K562 (cell line): ENCODE data around the gene DNAJC30. TPM values are rescaled to one million over a fixed set of nuclear protein-coding genes. Genes with fewer than 3 reads are reported as not detected.
"Not testable (repeated sequence)": the region's sequence is repeated elsewhere in the genome, so short reads cannot be mapped to it uniquely, and the experiment has no call there.

Source experiments
- ATAC-seq: fragments of 200-7000 bp; cut with Tn5 transposase; 3 replicates; pipeline ENCODE4 v1.9.1; 2020; ENCODE audit warnings: moderate library complexity
- BruUV-seq: library from RNA; stranded (reverse); fragments of 400-500 nt; replicated peaks from 2 replicates; lab custom pipeline; 2021; lab: Mats Ljungman, UMichigan
- CTCF ChIA-PET: fragments of 300-600 bp; formaldehyde crosslinking; extraction: SDS; loops from one replicate; lab custom pipeline; 2021; ENCODE audit warnings: low intra/inter-chr PET ratio; lab: Yijun Ruan, JAX
- POLR2A ChIA-PET: fragments of 300-600, 350-650 bp; sonication (Branson Sonifier 250); formaldehyde crosslinking; extraction: SDS; loops from one replicate; lab custom pipeline; 2021; ENCODE audit warnings: antibody characterized with exemption, inconsistent platforms; lab: Yijun Ruan, JAX
- DNase-seq, 4 experiments: peaks; one replicate each; pipeline versions ENCODE4 v3.0.0 to v3.0.0-alpha.2; 2011 to 2018; ENCODE audit warnings: low spot score in 3 of 4, mixed read lengths in 3 of 4; ENCODE audit errors: extremely low read depth in 1 of 4
- FAIRE-seq: peaks from 2 replicates; lab custom pipeline; 2011; peaks lifted over from hg19 to GRCh38; lab: Jason Lieb, UNC
- H2AFZ ChIP-seq: 2 replicates; pipeline ENCODE4 v1.6.0; 2011; ENCODE audit warnings: low read depth, low read length, control low read depth, inconsistent platforms
- H3K27ac ChIP-seq: fragments of 200-600 bp; 3 replicates; pipeline ENCODE4 v1.8.0; 2011; ENCODE audit warnings: low read depth, mild to moderate bottlenecking, control low read depth, inconsistent platforms, low read length, moderate library complexity, mixed read lengths; ENCODE audit errors: extremely low read depth
- H3K27me3 ChIP-seq, 2 experiments: fragments of 300-600 bp in 1 of 2; 2 replicates in 1 of 2; 3 replicates in 1 of 2; pipeline versions ENCODE4 v1.6.0 to v1.8.0; 2011; ENCODE audit warnings: inconsistent platforms in 2 of 2, low read length in 2 of 2, mild to moderate bottlenecking in 1 of 2, mixed read lengths in 1 of 2, moderate library complexity in 1 of 2; ENCODE audit not compliant: control insufficient read depth in 2 of 2, insufficient read depth in 2 of 2
- H3K36me3 ChIP-seq: fragments of 300-600 bp; 3 replicates; pipeline ENCODE4 v1.8.0; 2011; ENCODE audit warnings: mild to moderate bottlenecking, low read length, inconsistent platforms; ENCODE audit not compliant: control insufficient read depth, insufficient read depth
- H3K4me1 ChIP-seq, 2 experiments: fragments of 200-600 bp in 1 of 2; replicated peaks in 1 of 2; 2 replicates in 1 of 2; 3 replicates in 1 of 2; pipeline versions ENCODE4 v1.5.1 to v1.8.0; 2011; ENCODE audit warnings: inconsistent platforms in 2 of 2, low read length in 2 of 2, mild to moderate bottlenecking in 1 of 2, mixed read lengths in 1 of 2, moderate library complexity in 1 of 2; ENCODE audit not compliant: control insufficient read depth in 2 of 2, insufficient read depth in 2 of 2
- H3K4me2 ChIP-seq: 2 replicates; pipeline ENCODE4 v1.6.1; 2011; ENCODE audit warnings: low read length, control low read depth, inconsistent platforms, mixed read lengths; ENCODE audit not compliant: insufficient read depth
- H3K4me3 ChIP-seq: fragments of 200-600 bp; sonication (generic), shearing (Covaris generic); 2 replicates; pipeline ENCODE4 v1.5.1; 2016; ENCODE audit warnings: control low read depth, inconsistent platforms
- H3K79me2 ChIP-seq: fragments of 200-600 bp; 3 replicates; pipeline ENCODE4 v1.8.0; 2011; ENCODE audit warnings: low read length, inconsistent platforms; ENCODE audit not compliant: control insufficient read depth, insufficient read depth
- H3K9ac ChIP-seq, 2 experiments: 2 replicates each; pipeline versions ENCODE4 v1.6.0 to v1.6.1; 2011; ENCODE audit warnings: low read depth in 2 of 2, low read length in 2 of 2, control low read depth in 1 of 2, inconsistent platforms in 1 of 2, mild to moderate bottlenecking in 1 of 2, mixed read lengths in 1 of 2; ENCODE audit not compliant: insufficient read depth in 1 of 2
- H3K9me1 ChIP-seq: one replicate; pipeline ENCODE4 v1.6.0; 2011; ENCODE audit warnings: inconsistent platforms, mild to moderate bottlenecking, low read length, moderate library complexity; ENCODE audit not compliant: control insufficient read depth, insufficient read depth
- H3K9me3 ChIP-seq: replicated peaks from 2 replicates; pipeline ENCODE4 v1.5.1; 2011; ENCODE audit warnings: low read depth, low read length, inconsistent platforms; ENCODE audit not compliant: control insufficient read depth, insufficient read depth
- H4K20me1 ChIP-seq: replicated peaks from 2 replicates; pipeline ENCODE4 v1.6.1; 2011; ENCODE audit warnings: low read length, inconsistent platforms, mixed read lengths; ENCODE audit not compliant: control insufficient read depth, insufficient read depth
- CBFA2T3 ChIP-seq: fragments of 450-650 bp; IDR thresholded peaks from 2 replicates; pipeline ENCODE4 v1.6.1; 2017
- CBX3 ChIP-seq, 2 experiments: IDR thresholded peaks; 1 replicate in 1 of 2; 2 replicates in 1 of 2; pipeline ENCODE4 v1.6.1; 2012; ENCODE audit warnings: inconsistent platforms in 2 of 2, low read length in 2 of 2, borderline replicate concordance in 1 of 2, control low read depth in 1 of 2
- CBX5 ChIP-seq: IDR thresholded peaks from 2 replicates; pipeline ENCODE4 v1.6.1; 2014; ENCODE audit warnings: low read depth, borderline replicate concordance
- TRIM24 ChIP-seq, 2 experiments: fragments of 450-650 bp; IDR thresholded peaks; 2 replicates each; pipeline ENCODE4 v1.6.1; 2016
- TRIM28 ChIP-seq: fragments of 450-650 bp; IDR thresholded peaks from 2 replicates; pipeline ENCODE4 v1.6.1; 2017
- ZFP36 ChIP-seq: fragments of 150-350 bp; IDR thresholded peaks from 2 replicates; pipeline ENCODE4 v1.6.1; 2018; ENCODE audit warnings: low read length, low read depth; ENCODE audit not compliant: partially characterized antibody
- ZNF280A ChIP-seq: fragments of 450-650 bp; IDR thresholded peaks from 2 replicates; pipeline ENCODE4 v1.6.1; 2018; ENCODE audit warnings: mild to moderate bottlenecking, low read depth; ENCODE audit not compliant: partially characterized antibody
- ZNF431 ChIP-seq: sonication (generic); formaldehyde crosslinking; IDR thresholded peaks from 2 replicates; pipeline ENCODE4 v1.8.0; 2022; ENCODE audit warnings: mild to moderate bottlenecking, missing genetic modification reagents
- WGBS: fragments of 100-300 bp; shearing (Covaris generic); methylation state at CpG from one replicate; pipeline ENCODE4 v1.1.6; 2016; ENCODE audit warnings: low coverage, mixed read lengths; ENCODE audit not compliant: insufficient coverage; ENCODE audit errors: missing lambda C conversion rate; 5-methylcytosine and 5-hydroxymethylcytosine counted together
- in situ Hi-C: fragments of 300-500 bp; cut with MboI; formaldehyde crosslinking; loops from 4 replicates; pipeline ENCODE4 v1.15.0; 2018; ENCODE audit warnings: inconsistent platforms, mixed read lengths
- intact Hi-C: fragments of 100-400 bp; cut with micrococcal nuclease; formaldehyde crosslinking; loops from 2 replicates; pipeline ENCODE4 v1.14.2; 2022
- polyA plus RNA-seq, 8 experiments: library from polyadenylated mRNA; depleted of rRNA in 4 of 8; stranded (reverse) in 5 of 8; unstranded in 3 of 8; fragments of >200 nt; fragmentation: Nextera tagmentation in 2 of 8; fragmentation: Illumina TruSeq in 1 of 8; extraction: Ambion mirVana in 2 of 8; extraction: Trizol in 1 of 8; gene quantifications; 2 replicates each; pipeline versions ENCODE4 v1.2.1 to v1.2.3, GENCODE V29; 2011 to 2014; ENCODE audit warnings: inconsistent platforms in 1 of 8, missing spikeins in 1 of 8
- total RNA-seq, 7 experiments: library from RNA; depleted of rRNA in 6 of 7; stranded (reverse); fragments of >200 nt in 6 of 7; fragmentation: Illumina TruSeq in 2 of 7; extraction: Trizol in 2 of 7; gene quantifications; 2 replicates each; pipeline versions ENCODE4 v1.2.1 to v1.2.3, GENCODE V29; 2011 to 2021; ENCODE audit warnings: low replicate concordance in 1 of 7

Gene DNAJC30
- total and polyA plus RNA-seq, 9 of the 15 experiments (the other 6 are each of a cell fraction or from before 2014, with no cell fraction given) = 1.1 to 11.3 (median 4.6) TPM

GRCh38 chr7:73655309-73655708 is 27.9 kb downstream of the DNAJC30 start:
- H3K9ac ChIP-seq, H3K4me2 ChIP-seq, DNase-seq, H3K79me2 ChIP-seq, in situ Hi-C loops, intact Hi-C loops, H3K4me1 ChIP-seq, H3K36me3 ChIP-seq, CTCF ChIA-PET, H2AFZ ChIP-seq, H4K20me1 ChIP-seq, H3K9me3 ChIP-seq, ATAC-seq, H3K27ac ChIP-seq, H3K9me1 ChIP-seq, FAIRE-seq, BruUV-seq, H3K4me3 ChIP-seq: not testable (repeated sequence)
- H3K27me3 ChIP-seq = peaks cover 20 to 36% of the 10 kb centered on the region in 2 experiments
- POLR2A ChIA-PET = interaction anchor here (0.9 kb wide), 1 partner anchor 65 kb away, joined by 4 read pairs; no protein-coding TSS in a partner anchor
- peak; percentile 100 for TF ChIP-seq ZNF431 (CRISPR knock-in tag)
- peak; percentile 68 for TF ChIP-seq ZNF280A
- TF ChIP-seq TRIM28 = peak; percentile 77
- peak; percentile 41 to 53; a peak in 2 of 4 replicates for TF ChIP-seq TRIM24 (IDR thresholded peaks at IDR 0.05)
- TF ChIP-seq ZFP36 = peak; percentile 45
- TF ChIP-seq CBX3 (IDR thresholded peaks at IDR 0.05; ENCODE audit: borderline replicate concordance in 1 of 2, low read length in 2 of 2) = peak in 1 of 2 experiments; percentile 41; a peak in 1 of 3 replicates
- peak; percentile 24; the same call in 1 of the 2 replicates for TF ChIP-seq CBFA2T3
- TF ChIP-seq CBX5 = peak; percentile 42; the same call in 1 of the 2 replicates
- 1% methylated on average over 4 of the region's 4 CpGs for WGBS
